Measurements from ENCODE around the gene CKLF.
"Not testable (repeated sequence)": the region's sequence is repeated elsewhere in the genome, so short reads cannot be mapped to it uniquely, and the experiment has no call there.

The CKLF gene

GRCh38 chr16:66542396-66542795 lies 10.0 kb upstream of the CKLF start:
- no peak for DNase-seq (ENCODE audit: low spot score)

GRCh38 chr16:66543541-66543940 lies 8.8 kb upstream of the CKLF start:
- no peak for DNase-seq (ENCODE audit: low spot score)

- DNase-seq (ENCODE audit: low spot score): no peak
Measured at GRCh38 chr16:66544016-66544757, 8.2 kb upstream of the CKLF start.

GRCh38 chr16:66547101-66547989 lies 5.0 kb upstream of the CKLF start:
- no peak for DNase-seq (ENCODE audit: low spot score)

- no peak for DNase-seq (ENCODE audit: low spot score)
Measured at GRCh38 chr16:66548068-66548467, 4.3 kb upstream of the CKLF start.

- DNase-seq (ENCODE audit: low spot score): no peak
Measured at GRCh38 chr16:66548868-66549267, 3.5 kb upstream of the CKLF start.

GRCh38 chr16:66549284-66550131 lies 2.9 kb upstream of the CKLF start, which contains the start of gene TK2:
TK2 (minus strand) TSS chr16:66550122; CDS start chr16:66550061, 61 bp downstream.
- peak; percentile 50 for DNase-seq (ENCODE audit: low spot score)

GRCh38 chr16:66551348-66551759 lies 1.0 kb upstream of the CKLF start:
- peak; percentile 63 for DNase-seq (ENCODE audit: low spot score)

- DNase-seq (ENCODE audit: low spot score): no peak
Measured at GRCh38 chr16:66551788-66552285, 539 bp upstream of the CKLF start.

GRCh38 chr16:66553223-66553622 lies 847 bp downstream of the CKLF start:
- peak; percentile 30 for DNase-seq (ENCODE audit: low spot score)

- no peak for DNase-seq (ENCODE audit: low spot score)
Measured at GRCh38 chr16:66554021-66554420, 1.6 kb downstream of the CKLF start.

GRCh38 chr16:66554495-66554894 lies 2.1 kb downstream of the CKLF start:
- DNase-seq (ENCODE audit: low spot score): no peak

GRCh38 chr16:66560107-66560506 lies 7.7 kb downstream of the CKLF start:
- no peak for DNase-seq (ENCODE audit: low spot score)

GRCh38 chr16:66561381-66562080 lies 9.2 kb downstream of the CKLF start:
- no peak for DNase-seq (ENCODE audit: low spot score)

GRCh38 chr16:66562409-66562808 lies 10.0 kb downstream of the CKLF start:
- DNase-seq (ENCODE audit: low spot score): no peak

GRCh38 chr16:66562986-66563385 lies 10.6 kb downstream of the CKLF start:
- no peak for DNase-seq (ENCODE audit: low spot score)

GRCh38 chr16:66563574-66564334 lies 11.4 kb downstream of the CKLF start:
- DNase-seq (ENCODE audit: low spot score): no peak

GRCh38 chr16:66566051-66566901 lies 13.9 kb downstream of the CKLF start, which contains the start of gene CMTM1:
CMTM1 (plus strand) TSS chr16:66566439; CDS start chr16:66566514, 75 bp downstream.
- DNase-seq (ENCODE audit: low spot score): no peak

GRCh38 chr16:66567270-66567669 lies 14.9 kb downstream of the CKLF start:
- not testable (repeated sequence) for DNase-seq (ENCODE audit: low spot score)
